HAP-1 (cell line): Measurements from ENCODE around the gene PIP4K2B.

Experiments
- DNase-seq, 2 experiments: peaks; one replicate each; pipeline ENCODE4 v3.0.0-alpha.2; 2016 to 2020; ENCODE audit warnings: low spot score in 2 of 2
- H3K27me3 ChIP-seq: fragments of 250-450 bp; sonication (Bioruptor Pico); 2 replicates; pipeline ENCODE4 v1.5.1; 2020; ENCODE audit warnings: low read depth, mild to moderate bottlenecking, moderate library complexity
- H3K36me3 ChIP-seq: fragments of 250-450 bp; sonication (Bioruptor Pico); replicated peaks from 2 replicates; pipeline ENCODE4 v1.5.1; 2020; ENCODE audit warnings: mild to moderate bottlenecking
- H3K4me1 ChIP-seq: fragments of 250-450 bp; sonication (Bioruptor Pico); 2 replicates; pipeline ENCODE4 v1.5.1; 2020; ENCODE audit warnings: mild to moderate bottlenecking
- H3K4me3 ChIP-seq: fragments of 250-450 bp; sonication (Bioruptor Pico); 2 replicates; pipeline ENCODE4 v1.5.1; 2020; ENCODE audit warnings: mild to moderate bottlenecking, moderate library complexity
- H3K9me3 ChIP-seq: fragments of 250-450 bp; sonication (Bioruptor Pico); 2 replicates; pipeline ENCODE4 v1.5.1; 2020; ENCODE audit warnings: mild to moderate bottlenecking, moderate library complexity
- in situ Hi-C: fragments of 300-500 bp; cut with MboI; formaldehyde crosslinking; loops from 3 replicates; pipeline ENCODE4 v1.14.3; 2020; ENCODE audit warnings: low sequenced_read_pairs, inconsistent platforms, mixed read lengths

Gene PIP4K2B

GRCh38 chr17:38753071-38753506, 46.3 kb downstream of the PIP4K2B start:
- peak overlapping the region; percentile 65 for H3K4me3 ChIP-seq
- peaks cover 39% of the 10 kb centered on the region for H3K36me3 ChIP-seq
- no peaks in the 10 kb centered on the region for H3K27me3 ChIP-seq
- DNase-seq = no peak
- H3K4me1 ChIP-seq = peaks cover 16% of the 10 kb centered on the region
- in situ Hi-C loops = no loop called here
- no peaks in the 10 kb centered on the region for H3K9me3 ChIP-seq

- Histone ChIP-seq H3K9me3 (no peaks in the 10 kb centered on the region), H3K27me3 (no peaks in the 10 kb centered on the region), H3K4me3 (peak within 1 kb of the TSS; percentile 65), H3K4me1 (peaks cover 16% of the 10 kb centered on the region), H3K36me3 (peaks cover 36% of the 10 kb centered on the region)
- in situ Hi-C loops = no loop called here
- DNase-seq = peak; percentile 99 to 100
Observed at GRCh38 chr17:38752308-38753070, 46.9 kb downstream of the PIP4K2B start, which contains the start of gene PSMB3. PSMB3 (plus strand) TSS chr17:38752741; CDS start chr17:38752827, 86 bp downstream.

GRCh38 chr17:38751808-38752307, 47.5 kb downstream of the PIP4K2B start:
- peaks cover 16% of the 10 kb centered on the region for H3K4me1 ChIP-seq
- no peaks in the 10 kb centered on the region for H3K27me3 ChIP-seq
- peak; percentile 74 to 89 for DNase-seq
- H3K36me3 ChIP-seq = peaks cover 31% of the 10 kb centered on the region
- H3K4me3 ChIP-seq = peak overlapping the region; percentile 65
- no peaks in the 10 kb centered on the region for H3K9me3 ChIP-seq
- in situ Hi-C loops = no loop called here

GRCh38 chr17:38751144-38751807, 48.1 kb downstream of the PIP4K2B start:
- H3K27me3 ChIP-seq = no peaks in the 10 kb centered on the region
- no peaks in the 10 kb centered on the region for H3K9me3 ChIP-seq
- H3K36me3 ChIP-seq = peaks cover 27% of the 10 kb centered on the region
- peaks cover 19% of the 10 kb centered on the region for H3K4me1 ChIP-seq
- DNase-seq = peak; percentile 67 to 77
- H3K4me3 ChIP-seq = peak overlapping the region; percentile 65
- in situ Hi-C loops = no loop called here

- Histone ChIP-seq H3K36me3 (peaks cover 20% of the 10 kb centered on the region), H3K9me3 (no peaks in the 10 kb centered on the region), H3K27me3 (no peaks in the 10 kb centered on the region), H3K4me1 (peaks cover 24% of the 10 kb centered on the region), H3K4me3 (peak overlapping the region; percentile 65)
- in situ Hi-C loops = no loop called here
- no peak for DNase-seq
Observed at GRCh38 chr17:38750312-38751121, 48.8 kb downstream of the PIP4K2B start.

- Histone ChIP-seq H3K27me3 (no peaks in the 10 kb centered on the region), H3K9me3 (no peaks in the 10 kb centered on the region), H3K36me3 (peaks cover 18% of the 10 kb centered on the region), H3K4me1 (peaks cover 25% of the 10 kb centered on the region), H3K4me3 (no peak overlapping the region)
- DNase-seq = no peak
- in situ Hi-C loops = no loop called here
Observed at GRCh38 chr17:38750044-38750311, 49.4 kb downstream of the PIP4K2B start.

GRCh38 chr17:38749223-38750043, 49.9 kb downstream of the PIP4K2B start:
- DNase-seq = no peak
- Histone ChIP-seq H3K9me3 (no peaks in the 10 kb centered on the region), H3K27me3 (no peaks in the 10 kb centered on the region), H3K4me3 (no peak overlapping the region), H3K36me3 (peaks cover 18% of the 10 kb centered on the region), H3K4me1 (peaks cover 25% of the 10 kb centered on the region)
- in situ Hi-C loops = no loop called here

- H3K4me1 ChIP-seq = peaks cover 25% of the 10 kb centered on the region
- H3K36me3 ChIP-seq = peaks cover 14% of the 10 kb centered on the region
- H3K4me3 ChIP-seq = peak overlapping the region; percentile 36
- no peak for DNase-seq
- in situ Hi-C loops = no loop called here
- no peaks in the 10 kb centered on the region for H3K27me3 ChIP-seq
- H3K9me3 ChIP-seq = no peaks in the 10 kb centered on the region
Observed at GRCh38 chr17:38748892-38749222, 50.5 kb downstream of the PIP4K2B start.

- peak; percentile 91 to 99 for DNase-seq
Observed at GRCh38 chr17:38748149-38748891, 51.0 kb downstream of the PIP4K2B start, which contains the start of gene PCGF2. PCGF2 (minus strand) TSS chr17:38748336; CDS start chr17:38740402, 7,934 bp downstream.

GRCh38 chr17:38747463-38748148, 51.8 kb downstream of the PIP4K2B start:
- in situ Hi-C loops = no loop called here

More at GRCh38 chr17:38748149-38748891, 51.0 kb downstream of the PIP4K2B start, which contains the start of gene PCGF2:
- Histone ChIP-seq H3K4me3 (peak within 1 kb of the TSS; percentile 97), H3K9me3 (no peaks in the 10 kb centered on the region), H3K36me3 (peaks cover 11% of the 10 kb centered on the region), H3K4me1 (peaks cover 20% of the 10 kb centered on the region), H3K27me3 (no peaks in the 10 kb centered on the region)
- in situ Hi-C loops = no loop called here

GRCh38 chr17:38746849-38747462, 52.4 kb downstream of the PIP4K2B start:
- H3K4me3 ChIP-seq = peak overlapping the region; percentile 97
- H3K9me3 ChIP-seq = no peaks in the 10 kb centered on the region
- peaks cover 20% of the 10 kb centered on the region for H3K4me1 ChIP-seq
- in situ Hi-C loops = no loop called here
- peaks cover 11% of the 10 kb centered on the region; the same call in 1 of the 2 replicates for H3K36me3 ChIP-seq
- H3K27me3 ChIP-seq = no peaks in the 10 kb centered on the region
- DNase-seq = no peak

More at GRCh38 chr17:38747463-38748148, 51.8 kb downstream of the PIP4K2B start:
- Histone ChIP-seq H3K4me3 (peak overlapping the region; percentile 97), H3K9me3 (no peaks in the 10 kb centered on the region), H3K4me1 (peaks cover 20% of the 10 kb centered on the region), H3K36me3 (peaks cover 11% of the 10 kb centered on the region), H3K27me3 (no peaks in the 10 kb centered on the region)
- DNase-seq = peak in 1 of 2 experiments; percentile 76
